ENCODE measurements around the gene SVOPL. TPM values are rescaled to one million over a fixed set of nuclear protein-coding genes. Genes with fewer than 3 reads are reported as not detected.

The SVOPL gene
- total RNA-seq, 1 donor from 2014 or later = 0.81 TPM

Other genes with a start within 250 kb of the SVOPL start
- gene TRIM24, start 241.1 kb downstream of the SVOPL start, total RNA-seq = 23.9 TPM
- gene TMEM213, start 96.6 kb upstream of the SVOPL start, total RNA-seq = 9.6 TPM
- 2.4 TPM for gene ATP6V0A4, start 96.8 kb upstream of the SVOPL start, total RNA-seq

Data from upper lobe of right lung (tissue), 1 donor.